ENCODE results near the gene PPP3R1. TPM values are rescaled to one million over a fixed set of nuclear protein-coding genes. Genes with fewer than 3 reads are reported as not detected.

The PPP3R1 gene
- total and polyA plus RNA-seq, 2 donors (not counting 3 experiments of a cell fraction or from before 2014, with no cell fraction given), result 8.4 to 62.2 TPM

DNA sequence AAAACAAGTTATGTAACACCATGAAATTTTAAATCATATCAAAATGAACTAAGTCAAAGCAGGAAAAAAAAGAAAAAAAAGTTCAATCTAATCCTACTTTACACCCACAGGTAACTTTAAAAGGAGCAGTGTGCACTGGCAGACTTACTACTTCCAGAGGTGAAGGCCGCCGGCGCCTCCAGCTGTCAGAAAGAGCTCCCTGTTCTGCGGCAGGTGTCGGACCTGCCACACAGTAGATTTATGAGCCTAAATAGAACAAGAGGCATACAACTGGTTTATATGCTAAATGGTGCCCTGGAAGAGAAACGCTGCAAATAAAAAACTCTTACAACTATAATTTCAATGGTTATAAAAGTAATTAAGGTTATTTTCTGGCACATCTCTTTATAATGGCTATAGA is 117.8 kb downstream of the PPP3R1 start:
- TF ChIP-seq FOS (IDR thresholded peaks at IDR 0.05; ENCODE audit: borderline replicate concordance, insufficient read depth, low read length) (no peak), MYC (IDR thresholded peaks at IDR 0.05; ENCODE audit: low read depth, low read length) (no peak), EZH2 (IDR thresholded peaks at IDR 0.05; ENCODE audit: borderline replicate concordance, low read depth, low read length, severe bottlenecking) (no peak), JUN (IDR thresholded peaks at IDR 0.05; ENCODE audit: borderline replicate concordance, insufficient read depth, insufficient read length, low read depth) (no peak), POLR2A (IDR thresholded peaks at IDR 0.05; ENCODE audit: low read depth, low read length) (no peak), POLR2AphosphoS5 (IDR thresholded peaks at IDR 0.05; ENCODE audit: insufficient read depth, low read depth, low read length) (no peak), GATA2 (IDR thresholded peaks at IDR 0.05; ENCODE audit: insufficient read depth, insufficient read length, low read depth, low read length) (no peak)
- TF ChIP-seq, protein P1, sequence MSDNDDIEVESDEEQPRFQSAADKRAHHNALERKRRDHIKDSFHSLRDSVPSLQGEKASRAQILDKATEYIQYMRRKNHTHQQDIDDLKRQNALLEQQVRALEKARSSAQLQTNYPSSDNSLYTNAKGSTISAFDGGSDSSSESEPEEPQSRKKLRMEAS (IDR thresholded peaks at IDR 0.05; ENCODE audit: insufficient read depth, insufficient read length), result no peak
- TF ChIP-seq, protein P2, sequence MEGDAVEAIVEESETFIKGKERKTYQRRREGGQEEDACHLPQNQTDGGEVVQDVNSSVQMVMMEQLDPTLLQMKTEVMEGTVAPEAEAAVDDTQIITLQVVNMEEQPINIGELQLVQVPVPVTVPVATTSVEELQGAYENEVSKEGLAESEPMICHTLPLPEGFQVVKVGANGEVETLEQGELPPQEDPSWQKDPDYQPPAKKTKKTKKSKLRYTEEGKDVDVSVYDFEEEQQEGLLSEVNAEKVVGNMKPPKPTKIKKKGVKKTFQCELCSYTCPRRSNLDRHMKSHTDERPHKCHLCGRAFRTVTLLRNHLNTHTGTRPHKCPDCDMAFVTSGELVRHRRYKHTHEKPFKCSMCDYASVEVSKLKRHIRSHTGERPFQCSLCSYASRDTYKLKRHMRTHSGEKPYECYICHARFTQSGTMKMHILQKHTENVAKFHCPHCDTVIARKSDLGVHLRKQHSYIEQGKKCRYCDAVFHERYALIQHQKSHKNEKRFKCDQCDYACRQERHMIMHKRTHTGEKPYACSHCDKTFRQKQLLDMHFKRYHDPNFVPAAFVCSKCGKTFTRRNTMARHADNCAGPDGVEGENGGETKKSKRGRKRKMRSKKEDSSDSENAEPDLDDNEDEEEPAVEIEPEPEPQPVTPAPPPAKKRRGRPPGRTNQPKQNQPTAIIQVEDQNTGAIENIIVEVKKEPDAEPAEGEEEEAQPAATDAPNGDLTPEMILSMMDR (IDR thresholded peaks at IDR 0.05; ENCODE audit: extremely low read depth in 1 of 2, insufficient read depth in 1 of 2, low read depth in 1 of 2, low read length in 2 of 2), result no peak
- no peaks in the 10 kb centered on the region for H3K27me3 ChIP-seq (ENCODE audit: control insufficient read depth in 2 of 2, insufficient read depth in 2 of 2, low read length in 2 of 2)
- H3K36me3 ChIP-seq (ENCODE audit: control insufficient read depth in 2 of 2, extremely low read depth in 1 of 2, insufficient read depth in 2 of 2, low read length in 2 of 2), result peaks cover 0 to 2% of the 10 kb centered on the region in 2 experiments
- no peaks in the 10 kb centered on the region for H3K9me1 ChIP-seq (replicated peaks; ENCODE audit: control insufficient read depth, extremely low read depth, insufficient read depth, low read length)
- intact Hi-C loops (cut with micrococcal nuclease), result no loop called here
- DNase-seq (ENCODE audit: low read depth, low spot score) (no peak), FAIRE-seq (no peak)
- H3K9ac ChIP-seq (replicated peaks; ENCODE audit: extremely low read depth, insufficient read depth, low read length), result no peak overlapping the region
- H2AFZ ChIP-seq (ENCODE audit: low read depth, low read length), result no peak overlapping the region
- no peaks in the 10 kb centered on the region for H3K9me3 ChIP-seq (replicated peaks; ENCODE audit: control insufficient read depth, insufficient read depth, low read length)
- CTCF ChIA-PET, result interaction anchor here (1.0 to 2.6 kb wide), 3 partner anchors 12 to 158 kb away, joined by 3 to 10 read pairs (median 3); no protein-coding TSS in a partner anchor
- H3K4me1 ChIP-seq (ENCODE audit: control insufficient read depth, extremely low read depth, insufficient read depth, low read length), result no peaks in the 10 kb centered on the region
- no peaks in the 10 kb centered on the region for H4K20me1 ChIP-seq (replicated peaks; ENCODE audit: control insufficient read depth, extremely low read depth, insufficient read depth, low read length)
- H3K79me2 ChIP-seq (ENCODE audit: control insufficient read depth, insufficient read depth, low read length), result no peaks in the 10 kb centered on the region
- H3K4me3 ChIP-seq (replicated peaks in 1 of 3; ENCODE audit: insufficient read depth in 1 of 3, low read depth in 1 of 3, low read length in 3 of 3), result no peak overlapping the region
- BruUV-seq (replicated peaks), result no TSS peak
- dilution Hi-C loops (cut with MboI; ENCODE audit: extremely low pct_ligation_motif_present, low sequenced_read_pairs), result no loop called here
- no peak overlapping the region for H3K27ac ChIP-seq (ENCODE audit: insufficient read depth, low read depth, low read length)
- POLR2A ChIA-PET, result no interaction called here
- no peak overlapping the region for H3K4me2 ChIP-seq (ENCODE audit: insufficient read depth, low read length)

All from endothelial cell of umbilical vein (primary cell).